ENCODE results near the gene STPG1.

STPG1 gene

DNA sequence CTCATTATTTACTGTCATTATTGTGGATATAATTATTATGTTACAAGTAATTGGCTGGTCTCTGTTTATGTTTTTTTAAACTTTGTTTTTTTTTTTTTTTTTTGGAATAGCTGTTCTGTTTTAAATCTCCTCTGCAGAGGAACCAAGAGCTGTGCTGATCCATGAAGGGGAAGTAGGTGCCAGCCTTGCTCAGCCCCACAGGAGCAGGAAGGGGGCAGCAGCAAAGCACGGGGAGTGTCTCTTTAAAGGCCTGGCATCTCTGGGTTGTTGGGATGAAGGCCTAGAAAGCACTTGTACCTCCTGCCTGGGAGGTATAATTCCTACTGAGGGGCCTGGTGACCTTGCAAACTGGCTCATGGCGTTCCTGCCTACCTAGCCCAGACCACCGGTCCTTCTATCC lies 96.9 kb downstream of the STPG1 start:
- ATAC-seq (ENCODE audit: low read depth) (no peak), DNase-seq (ENCODE audit: low spot score) (no peak)
- TF ChIP-seq, protein P1, sequence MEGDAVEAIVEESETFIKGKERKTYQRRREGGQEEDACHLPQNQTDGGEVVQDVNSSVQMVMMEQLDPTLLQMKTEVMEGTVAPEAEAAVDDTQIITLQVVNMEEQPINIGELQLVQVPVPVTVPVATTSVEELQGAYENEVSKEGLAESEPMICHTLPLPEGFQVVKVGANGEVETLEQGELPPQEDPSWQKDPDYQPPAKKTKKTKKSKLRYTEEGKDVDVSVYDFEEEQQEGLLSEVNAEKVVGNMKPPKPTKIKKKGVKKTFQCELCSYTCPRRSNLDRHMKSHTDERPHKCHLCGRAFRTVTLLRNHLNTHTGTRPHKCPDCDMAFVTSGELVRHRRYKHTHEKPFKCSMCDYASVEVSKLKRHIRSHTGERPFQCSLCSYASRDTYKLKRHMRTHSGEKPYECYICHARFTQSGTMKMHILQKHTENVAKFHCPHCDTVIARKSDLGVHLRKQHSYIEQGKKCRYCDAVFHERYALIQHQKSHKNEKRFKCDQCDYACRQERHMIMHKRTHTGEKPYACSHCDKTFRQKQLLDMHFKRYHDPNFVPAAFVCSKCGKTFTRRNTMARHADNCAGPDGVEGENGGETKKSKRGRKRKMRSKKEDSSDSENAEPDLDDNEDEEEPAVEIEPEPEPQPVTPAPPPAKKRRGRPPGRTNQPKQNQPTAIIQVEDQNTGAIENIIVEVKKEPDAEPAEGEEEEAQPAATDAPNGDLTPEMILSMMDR (IDR thresholded peaks at IDR 0.05; ENCODE audit: poor library complexity, severe bottlenecking): no peak
- peak overlapping the region; percentile 89 for H3K27ac ChIP-seq (ENCODE audit: poor library complexity, severe bottlenecking)
- peaks cover 53% of the 10 kb centered on the region for H3K4me1 ChIP-seq (ENCODE audit: insufficient read depth, poor library complexity, severe bottlenecking)
- H3K9me3 ChIP-seq (ENCODE audit: severe bottlenecking): no peaks in the 10 kb centered on the region
- no peaks in the 10 kb centered on the region for H3K27me3 ChIP-seq (ENCODE audit: insufficient read depth, poor library complexity, severe bottlenecking)
- H3K36me3 ChIP-seq (ENCODE audit: low read depth): no peaks in the 10 kb centered on the region
- H3K4me3 ChIP-seq (ENCODE audit: severe bottlenecking): no peak overlapping the region

DNA sequence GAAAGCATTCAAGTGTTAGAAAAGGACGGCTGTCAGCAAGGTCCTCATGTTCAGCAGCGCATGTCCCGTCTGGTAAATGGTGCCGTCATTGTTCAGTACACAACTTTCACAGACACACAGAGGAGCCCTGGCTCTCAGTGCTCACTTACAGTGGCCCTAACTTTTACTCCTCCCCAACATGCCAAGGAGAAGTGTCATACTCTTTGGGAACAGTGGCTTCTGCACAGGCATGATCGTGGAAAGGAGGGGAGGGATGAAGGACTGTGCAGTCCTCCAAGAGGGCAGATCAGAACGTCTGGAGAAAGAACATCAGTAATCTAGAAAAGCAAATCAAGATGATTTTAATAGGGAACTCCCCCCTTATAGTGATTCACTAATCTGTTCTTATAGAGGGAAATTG lies 98.2 kb downstream of the STPG1 start:
- no peak overlapping the region for H3K4me3 ChIP-seq (ENCODE audit: severe bottlenecking)
- peaks cover 41% of the 10 kb centered on the region for H3K4me1 ChIP-seq (ENCODE audit: insufficient read depth, poor library complexity, severe bottlenecking)
- no peaks in the 10 kb centered on the region for H3K27me3 ChIP-seq (ENCODE audit: insufficient read depth, poor library complexity, severe bottlenecking)
- H3K9me3 ChIP-seq (ENCODE audit: severe bottlenecking): no peaks in the 10 kb centered on the region
- DNase-seq (ENCODE audit: low spot score) (no peak), ATAC-seq (ENCODE audit: low read depth) (no peak)
- H3K27ac ChIP-seq (ENCODE audit: poor library complexity, severe bottlenecking): peak overlapping the region; percentile 89
- no peaks in the 10 kb centered on the region for H3K36me3 ChIP-seq (ENCODE audit: low read depth)
- TF ChIP-seq, protein P1 (IDR thresholded peaks at IDR 0.05; ENCODE audit: poor library complexity, severe bottlenecking): no peak

DNA sequence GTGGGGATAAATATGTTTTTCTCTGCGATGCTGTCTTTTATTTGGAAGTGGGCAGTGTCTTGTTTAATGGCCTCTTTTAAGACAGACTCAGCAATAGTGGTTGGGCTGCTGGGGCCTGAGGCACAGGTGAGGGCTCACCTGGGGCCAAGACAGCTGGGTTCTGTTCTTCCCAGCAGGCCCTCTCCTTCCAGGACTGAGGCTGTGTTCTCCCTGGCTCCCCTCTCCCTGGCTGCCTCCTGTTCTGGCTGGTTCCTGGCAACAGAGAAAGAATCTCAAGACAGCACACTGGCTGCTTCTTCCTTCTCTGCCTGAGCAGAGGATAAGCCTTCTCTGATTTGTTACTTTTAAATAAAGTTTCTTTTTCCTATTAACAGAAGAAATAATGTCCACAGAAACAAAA lies 101.8 kb downstream of the STPG1 start:
- Histone ChIP-seq H3K9me3 (ENCODE audit: severe bottlenecking) (no peaks in the 10 kb centered on the region), H3K27ac (ENCODE audit: poor library complexity, severe bottlenecking) (no peak overlapping the region), H3K27me3 (ENCODE audit: insufficient read depth, poor library complexity, severe bottlenecking) (no peaks in the 10 kb centered on the region), H3K4me3 (ENCODE audit: severe bottlenecking) (no peak overlapping the region), H3K4me1 (ENCODE audit: insufficient read depth, poor library complexity, severe bottlenecking) (peaks cover 17% of the 10 kb centered on the region), H3K36me3 (ENCODE audit: low read depth) (no peaks in the 10 kb centered on the region)
- ATAC-seq (ENCODE audit: low read depth) (no peak), DNase-seq (ENCODE audit: low spot score) (no peak)
- TF ChIP-seq, protein P1 (IDR thresholded peaks at IDR 0.05; ENCODE audit: poor library complexity, severe bottlenecking): no peak

DNA sequence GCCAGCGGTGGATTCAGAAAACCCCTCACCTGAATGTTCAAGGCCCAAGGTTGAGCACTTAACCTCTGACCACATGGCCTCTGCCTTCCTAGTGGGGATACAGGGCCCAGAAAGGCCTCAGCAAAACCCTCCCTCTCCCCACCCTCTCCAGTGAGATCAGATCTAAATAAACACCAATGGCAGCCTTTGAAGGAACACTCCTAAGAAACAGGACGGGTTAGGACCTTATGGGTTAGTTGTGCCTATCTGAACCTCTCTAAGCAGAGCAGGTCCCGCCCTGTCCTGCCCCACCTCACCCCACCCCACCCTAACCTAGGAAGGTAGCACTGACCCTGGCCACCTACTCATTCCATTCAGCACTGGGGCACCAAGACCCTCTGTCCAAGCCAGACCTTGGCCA lies 102.3 kb downstream of the STPG1 start:
- Histone ChIP-seq H3K4me3 (ENCODE audit: severe bottlenecking) (no peak overlapping the region), H3K36me3 (ENCODE audit: low read depth) (no peaks in the 10 kb centered on the region), H3K9me3 (ENCODE audit: severe bottlenecking) (no peaks in the 10 kb centered on the region), H3K27me3 (ENCODE audit: insufficient read depth, poor library complexity, severe bottlenecking) (no peaks in the 10 kb centered on the region), H3K4me1 (ENCODE audit: insufficient read depth, poor library complexity, severe bottlenecking) (peaks cover 12% of the 10 kb centered on the region), H3K27ac (ENCODE audit: poor library complexity, severe bottlenecking) (no peak overlapping the region)
- TF ChIP-seq, protein P1 (IDR thresholded peaks at IDR 0.05; ENCODE audit: poor library complexity, severe bottlenecking): no peak
- ATAC-seq (ENCODE audit: low read depth): no peak
- no peak for DNase-seq (ENCODE audit: low spot score)

DNA sequence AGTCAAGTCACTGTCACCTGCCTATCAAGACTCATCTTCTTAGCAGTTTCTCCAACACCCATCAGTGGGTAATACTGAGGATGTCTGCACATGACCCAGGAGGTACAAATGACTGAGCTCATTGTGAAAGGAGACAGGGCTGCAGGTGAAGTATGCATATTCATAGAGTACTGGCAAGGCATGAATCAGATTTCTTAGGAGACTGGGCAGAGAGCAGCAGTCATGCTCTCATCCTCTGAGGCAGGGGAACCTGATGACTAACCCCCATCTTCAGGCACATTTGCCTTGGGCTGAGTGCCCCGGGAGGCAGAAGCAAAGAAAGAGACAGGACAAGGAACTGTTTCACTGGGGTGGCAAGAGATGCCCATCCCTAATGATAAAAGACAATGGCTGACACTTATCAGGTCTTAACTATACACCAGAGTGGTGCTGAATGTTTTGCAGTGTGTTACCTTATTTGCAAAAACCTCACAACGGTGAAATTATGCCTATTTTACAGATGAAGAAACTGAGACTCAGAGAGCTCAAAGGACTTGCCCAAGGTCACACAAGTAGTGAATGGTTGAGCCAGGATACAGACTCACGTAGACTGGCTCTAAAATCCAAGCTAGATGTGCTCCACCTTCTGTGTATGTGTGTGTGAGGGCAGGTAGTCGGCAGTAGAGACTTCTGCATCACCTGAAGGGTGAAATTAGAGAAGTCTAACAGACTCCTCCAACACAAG lies 103.7 kb downstream of the STPG1 start:
- H3K27ac ChIP-seq (ENCODE audit: poor library complexity, severe bottlenecking): no peak overlapping the region
- peaks cover 5% of the 10 kb centered on the region for H3K4me1 ChIP-seq (ENCODE audit: insufficient read depth, poor library complexity, severe bottlenecking)
- peak; percentile 97 for ATAC-seq (ENCODE audit: low read depth)
- no peak for DNase-seq (ENCODE audit: low spot score)
- H3K9me3 ChIP-seq (ENCODE audit: severe bottlenecking): no peaks in the 10 kb centered on the region
- TF ChIP-seq, protein P1 (IDR thresholded peaks at IDR 0.05; ENCODE audit: poor library complexity, severe bottlenecking): no peak
- no peaks in the 10 kb centered on the region for H3K27me3 ChIP-seq (ENCODE audit: insufficient read depth, poor library complexity, severe bottlenecking)
- H3K4me3 ChIP-seq (ENCODE audit: severe bottlenecking): no peak overlapping the region
- no peaks in the 10 kb centered on the region for H3K36me3 ChIP-seq (ENCODE audit: low read depth)

All from RWPE2 (cell line).